H1 (cell line): ENCODE results near the gene CKS1B. TPM values are rescaled to one million over a fixed set of nuclear protein-coding genes. Genes with fewer than 3 reads are reported as not detected.

ENCODE experiments used
- FOSL1 ChIP-seq: IDR thresholded peaks from 2 replicates; pipeline ENCODE4 v1.6.1; 2011; ENCODE audit warnings: mild to moderate bottlenecking, low read depth, low read length, moderate library complexity; ENCODE audit not compliant: insufficient read depth
- SP2 ChIP-seq: IDR thresholded peaks from 2 replicates; pipeline ENCODE4 v1.6.1; 2012; ENCODE audit warnings: mild to moderate bottlenecking, low read length, inconsistent platforms
- polyA plus RNA-seq, 7 experiments: library from polyadenylated mRNA; depleted of rRNA in 3 of 7; stranded (reverse) in 5 of 7; unstranded in 2 of 7; fragments of >200 nt in 5 of 7; fragments of 200-250 nt in 2 of 7; gene quantifications; 1 replicate in 5 of 7; 2 replicates in 1 of 7; 4 replicates in 1 of 7; pipeline versions ENCODE4 v1.2.1 to v1.2.3, GENCODE V29; 2011 to 2013; ENCODE audit warnings: missing spikeins in 2 of 7, mixed read lengths in 2 of 7
- total RNA-seq: library from RNA; stranded (reverse); fragmentation: NEBNext Ultra II Directional; extraction: Animal tissue kit (Norgen Biotek cat#: 25700); gene quantifications from 2 replicates; pipeline ENCODE4 v1.2.1, GENCODE V29; 2021

The CKS1B gene
- total and polyA plus RNA-seq, 2 of the 8 experiments (the other 6 are each of a cell fraction or from before 2014, with no cell fraction given): 294 to 1,025 TPM

DNA sequence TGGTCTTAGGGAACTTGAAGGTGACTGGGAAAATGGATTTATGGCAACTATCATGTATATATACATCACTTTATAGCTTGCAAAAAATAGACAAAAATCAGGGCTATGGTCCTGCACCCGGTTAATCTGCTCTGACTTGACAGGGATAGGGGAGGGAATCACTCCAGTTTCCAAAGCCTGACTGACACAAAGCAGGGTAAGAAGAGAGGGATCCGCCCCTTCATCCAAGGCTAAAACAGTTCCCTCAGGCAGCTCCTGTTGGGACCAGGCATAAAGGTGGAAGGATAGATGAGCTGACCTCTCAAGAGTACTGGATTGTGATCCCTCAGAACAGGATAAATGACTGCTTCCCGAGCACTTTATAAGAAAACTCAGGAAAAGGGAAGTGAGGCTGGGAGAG, 19.9 kb upstream of the CKS1B start (continued):
- TF ChIP-seq FOSL1 (no peak), SP2 (no peak)
